PC-9 (cell line): Measurements from ENCODE around the gene ATP11A.

Experiments
- CTCF ChIP-seq: fragments of 200-600 bp; sonication (generic); conservative IDR thresholded peaks from 2 replicates; pipeline ENCODE4 v1.6.1; 2017; ENCODE audit warnings: mixed run types, antibody characterized with exemption, mild to moderate bottlenecking, moderate library complexity
- EZH2 ChIP-seq: fragments of 200-600 bp; sonication (generic); IDR thresholded peaks from 2 replicates; pipeline ENCODE4 v1.8.0; 2017; ENCODE audit warnings: antibody characterized with exemption, low read depth

DNA sequence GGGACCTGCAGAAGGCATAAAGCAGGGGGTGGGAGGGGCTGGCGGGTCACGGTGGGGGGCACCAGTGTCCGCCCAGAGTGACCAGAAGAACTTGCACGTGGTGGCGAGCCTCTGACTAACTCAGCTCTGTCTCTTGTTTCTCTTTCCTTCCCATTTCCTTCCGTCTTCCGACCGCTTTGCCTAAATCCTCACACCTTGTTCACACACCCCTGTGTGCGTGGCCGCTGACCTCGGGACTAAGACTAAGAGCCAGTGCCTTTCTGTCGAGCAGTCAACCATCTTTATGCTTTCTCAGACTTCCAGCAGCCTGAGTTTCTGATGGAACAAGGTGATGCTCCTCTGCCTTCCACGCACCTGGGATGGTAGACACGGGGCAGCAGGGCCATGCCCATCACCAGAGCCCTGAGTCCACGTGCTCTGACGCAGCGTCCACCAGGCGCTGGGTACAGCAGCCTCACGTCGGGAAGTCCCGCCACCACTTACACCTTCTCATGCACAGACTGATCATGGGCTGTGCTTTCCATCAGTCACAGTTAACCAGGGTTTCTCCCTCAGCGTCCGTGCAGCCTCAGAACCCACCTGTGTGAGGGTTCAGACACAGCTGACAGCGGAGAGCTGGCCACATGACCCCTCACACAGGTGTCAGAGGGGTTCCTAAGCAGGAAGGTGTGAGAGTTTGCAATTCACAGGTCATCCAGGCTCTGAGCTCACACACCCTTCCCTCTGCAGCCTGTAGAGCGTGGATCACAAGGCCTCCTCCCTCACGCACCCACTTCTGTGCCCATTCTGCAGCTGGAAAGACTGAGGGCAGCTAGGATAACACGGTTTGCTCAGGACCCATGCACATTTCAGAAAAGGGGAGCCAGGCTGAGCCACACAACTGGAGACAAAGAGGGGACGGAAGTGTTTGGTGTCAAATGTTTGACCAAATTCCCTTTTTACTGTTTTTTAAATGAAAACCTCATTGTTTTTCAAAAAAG is 188.4 kb downstream of the ATP11A start:
- TF ChIP-seq CTCF = no peak
- no peak for TF ChIP-seq EZH2
